ENCODE measurements around the gene LLGL1. TPM values are rescaled to one million over a fixed set of nuclear protein-coding genes. Genes with fewer than 3 reads are reported as not detected.

Gene LLGL1
- total RNA-seq, 1 donor from 2014 or later, result 99.3 TPM

GRCh38 chr17:18248811-18249210 is 23.4 kb downstream of the LLGL1 start:
- Mint-ChIP-seq H3K9me3 (no peaks in the 10 kb centered on the region), H3K36me3 (ENCODE audit: low read depth) (peaks cover 5% of the 10 kb centered on the region), H3K4me1 (peaks cover 4% of the 10 kb centered on the region), H3K27ac (ENCODE audit: unreplicated experiment) (no peak overlapping the region), H3K27me3 (ENCODE audit: low read depth) (peaks cover 2% of the 10 kb centered on the region), H3K4me3 (no peak overlapping the region)
- TF ChIP-seq, protein P1, sequence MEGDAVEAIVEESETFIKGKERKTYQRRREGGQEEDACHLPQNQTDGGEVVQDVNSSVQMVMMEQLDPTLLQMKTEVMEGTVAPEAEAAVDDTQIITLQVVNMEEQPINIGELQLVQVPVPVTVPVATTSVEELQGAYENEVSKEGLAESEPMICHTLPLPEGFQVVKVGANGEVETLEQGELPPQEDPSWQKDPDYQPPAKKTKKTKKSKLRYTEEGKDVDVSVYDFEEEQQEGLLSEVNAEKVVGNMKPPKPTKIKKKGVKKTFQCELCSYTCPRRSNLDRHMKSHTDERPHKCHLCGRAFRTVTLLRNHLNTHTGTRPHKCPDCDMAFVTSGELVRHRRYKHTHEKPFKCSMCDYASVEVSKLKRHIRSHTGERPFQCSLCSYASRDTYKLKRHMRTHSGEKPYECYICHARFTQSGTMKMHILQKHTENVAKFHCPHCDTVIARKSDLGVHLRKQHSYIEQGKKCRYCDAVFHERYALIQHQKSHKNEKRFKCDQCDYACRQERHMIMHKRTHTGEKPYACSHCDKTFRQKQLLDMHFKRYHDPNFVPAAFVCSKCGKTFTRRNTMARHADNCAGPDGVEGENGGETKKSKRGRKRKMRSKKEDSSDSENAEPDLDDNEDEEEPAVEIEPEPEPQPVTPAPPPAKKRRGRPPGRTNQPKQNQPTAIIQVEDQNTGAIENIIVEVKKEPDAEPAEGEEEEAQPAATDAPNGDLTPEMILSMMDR (conservative IDR thresholded peaks at IDR 0.05), result no peak
- no peak for DNase-seq (ENCODE audit: low read depth, low spot score)

DNA sequence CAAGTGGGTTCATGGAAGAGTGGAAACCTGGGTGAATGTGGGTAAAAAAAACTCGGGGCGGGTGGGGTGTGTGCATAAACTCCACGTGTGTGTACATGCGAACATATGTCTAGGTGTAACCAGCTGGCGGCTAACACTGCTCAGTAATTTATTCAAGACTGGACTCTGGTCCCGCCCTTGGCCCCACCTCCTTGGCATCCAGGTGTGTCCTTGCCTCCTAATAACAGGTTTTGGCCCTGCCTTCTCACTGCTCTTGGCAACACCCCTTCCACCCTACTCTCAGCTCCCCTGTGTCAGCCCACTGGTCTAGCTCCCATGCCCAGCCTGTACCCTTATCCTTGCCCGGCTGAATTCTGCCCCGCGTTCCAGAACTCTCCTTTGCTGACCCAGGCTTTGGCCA is 24.8 kb downstream of the LLGL1 start:
- H3K27ac Mint-ChIP-seq (ENCODE audit: unreplicated experiment), result no peak overlapping the region
- H3K9me3 Mint-ChIP-seq, result no peaks in the 10 kb centered on the region
- peaks cover 4% of the 10 kb centered on the region for H3K4me1 Mint-ChIP-seq
- H3K36me3 Mint-ChIP-seq (ENCODE audit: low read depth), result peaks cover 5% of the 10 kb centered on the region
- H3K4me3 Mint-ChIP-seq, result no peak overlapping the region
- DNase-seq (ENCODE audit: low read depth, low spot score), result no peak
- peaks cover 2% of the 10 kb centered on the region for H3K27me3 Mint-ChIP-seq (ENCODE audit: low read depth)
- TF ChIP-seq, protein P1 (conservative IDR thresholded peaks at IDR 0.05), result no peak

GRCh38 chr17:18250708-18251107 is 25.3 kb downstream of the LLGL1 start:
- Mint-ChIP-seq H3K4me1 (peaks cover 4% of the 10 kb centered on the region), H3K9me3 (no peaks in the 10 kb centered on the region), H3K27ac (ENCODE audit: unreplicated experiment) (no peak overlapping the region), H3K4me3 (no peak overlapping the region), H3K27me3 (ENCODE audit: low read depth) (peaks cover 2% of the 10 kb centered on the region), H3K36me3 (ENCODE audit: low read depth) (peaks cover 5% of the 10 kb centered on the region)
- TF ChIP-seq, protein P1 (conservative IDR thresholded peaks at IDR 0.05), result no peak
- DNase-seq (ENCODE audit: low read depth, low spot score), result no peak

DNA sequence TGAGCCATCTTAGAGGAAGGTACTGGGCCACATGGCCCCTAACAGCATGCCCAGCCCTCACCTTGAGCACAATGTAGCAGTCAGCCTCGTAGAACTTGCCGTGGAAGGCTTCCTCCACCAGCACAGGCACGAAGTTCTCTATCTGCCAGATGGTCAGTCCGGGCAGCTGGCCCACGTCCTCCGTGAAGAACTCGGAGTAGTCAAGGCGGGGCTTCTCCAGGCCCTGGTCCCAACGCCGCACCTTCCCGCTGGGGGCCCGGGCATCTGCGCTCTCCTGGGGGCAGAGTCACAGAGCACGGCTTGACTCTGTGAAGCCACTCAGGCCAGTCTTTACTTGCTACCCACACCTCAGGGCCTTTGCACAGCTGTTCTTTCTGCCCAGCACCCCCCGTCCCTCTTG is 25.8 kb downstream of the LLGL1 start:
- TF ChIP-seq, protein P1 (conservative IDR thresholded peaks at IDR 0.05), result no peak
- peaks cover 5% of the 10 kb centered on the region for H3K36me3 Mint-ChIP-seq (ENCODE audit: low read depth)
- H3K27me3 Mint-ChIP-seq (ENCODE audit: low read depth), result peaks cover 2% of the 10 kb centered on the region
- no peaks in the 10 kb centered on the region for H3K9me3 Mint-ChIP-seq
- no peak for DNase-seq (ENCODE audit: low read depth, low spot score)
- no peak overlapping the region for H3K4me3 Mint-ChIP-seq
- H3K4me1 Mint-ChIP-seq, result peaks cover 4% of the 10 kb centered on the region
- H3K27ac Mint-ChIP-seq (ENCODE audit: unreplicated experiment), result no peak overlapping the region

GRCh38 chr17:18252160-18252559 is 26.7 kb downstream of the LLGL1 start:
- peaks cover 5% of the 10 kb centered on the region for H3K36me3 Mint-ChIP-seq (ENCODE audit: low read depth)
- TF ChIP-seq, protein P1 (conservative IDR thresholded peaks at IDR 0.05), result no peak
- no peak for DNase-seq (ENCODE audit: low read depth, low spot score)
- no peaks in the 10 kb centered on the region for H3K9me3 Mint-ChIP-seq
- peaks cover 7% of the 10 kb centered on the region for H3K4me1 Mint-ChIP-seq
- no peak overlapping the region for H3K4me3 Mint-ChIP-seq
- H3K27me3 Mint-ChIP-seq (ENCODE audit: low read depth), result peaks cover 2% of the 10 kb centered on the region
- no peak overlapping the region for H3K27ac Mint-ChIP-seq (ENCODE audit: unreplicated experiment)

Data from neural crest cell (in vitro differentiated cells).